Activated T-helper 1 cell treated with anti-CD3 and anti-CD28 coated beads, Interleukin-2, amount 50 U/mL, for 16 hours (primary cell): ENCODE results near the gene SNCAIP.
"Not testable (repeated sequence)": the region's sequence is repeated elsewhere in the genome, so short reads cannot be mapped to it uniquely, and the experiment has no call there.

Source experiments
- DNase-seq, 2 donors: peaks; one replicate each; pipeline ENCODE4 v3.0.0-alpha.2; 2020; ENCODE audit warnings: low read depth in 1 of 2, low spot score in 1 of 2

Gene SNCAIP

DNA sequence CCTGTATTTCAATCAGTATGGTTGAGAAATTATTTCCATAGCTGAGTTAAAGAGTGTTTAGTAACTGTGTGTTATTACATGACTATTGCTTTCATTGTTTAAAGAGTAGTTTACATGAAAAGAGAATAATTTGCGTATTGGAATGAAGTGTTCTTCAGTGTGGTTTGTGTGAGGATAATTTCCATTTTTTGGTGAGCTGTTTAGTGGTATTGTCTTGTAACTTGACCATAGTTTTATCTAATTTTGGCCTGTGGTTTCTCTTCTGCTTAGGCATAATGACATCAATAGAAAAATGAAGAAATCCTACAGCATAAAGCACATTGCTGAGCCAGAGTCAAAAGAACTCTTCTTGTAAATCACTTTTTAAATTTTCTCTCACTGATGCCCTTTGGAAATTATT lies 151.2 kb downstream of the SNCAIP start:
- no peak for DNase-seq

DNA sequence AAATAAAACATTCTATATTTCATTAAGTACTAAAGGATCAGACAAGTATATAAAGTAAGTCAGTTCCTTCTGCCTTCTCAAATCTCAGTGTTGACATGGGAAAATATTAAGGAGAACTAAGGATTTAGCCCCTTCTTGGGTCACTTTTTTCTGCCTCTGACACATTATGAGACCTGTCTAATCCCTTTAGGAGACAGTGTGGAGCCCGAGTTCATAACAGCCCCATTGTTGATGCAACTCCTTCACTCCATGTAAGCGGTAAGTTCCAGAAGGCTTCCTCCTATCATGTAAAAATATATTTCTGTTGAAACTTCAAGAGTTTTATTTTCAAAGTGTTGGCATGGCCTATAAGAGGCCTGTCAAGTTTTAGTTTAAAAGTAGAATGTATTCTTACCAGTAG lies 152.2 kb downstream of the SNCAIP start:
- no peak for DNase-seq

GRCh38 chr5:122465031-122465577 lies 153.1 kb downstream of the SNCAIP start:
- DNase-seq: no peak

GRCh38 chr5:122465994-122466393 lies 154.0 kb downstream of the SNCAIP start:
- no peak for DNase-seq

GRCh38 chr5:122468351-122469116 lies 156.5 kb downstream of the SNCAIP start:
- no peak for DNase-seq

DNA sequence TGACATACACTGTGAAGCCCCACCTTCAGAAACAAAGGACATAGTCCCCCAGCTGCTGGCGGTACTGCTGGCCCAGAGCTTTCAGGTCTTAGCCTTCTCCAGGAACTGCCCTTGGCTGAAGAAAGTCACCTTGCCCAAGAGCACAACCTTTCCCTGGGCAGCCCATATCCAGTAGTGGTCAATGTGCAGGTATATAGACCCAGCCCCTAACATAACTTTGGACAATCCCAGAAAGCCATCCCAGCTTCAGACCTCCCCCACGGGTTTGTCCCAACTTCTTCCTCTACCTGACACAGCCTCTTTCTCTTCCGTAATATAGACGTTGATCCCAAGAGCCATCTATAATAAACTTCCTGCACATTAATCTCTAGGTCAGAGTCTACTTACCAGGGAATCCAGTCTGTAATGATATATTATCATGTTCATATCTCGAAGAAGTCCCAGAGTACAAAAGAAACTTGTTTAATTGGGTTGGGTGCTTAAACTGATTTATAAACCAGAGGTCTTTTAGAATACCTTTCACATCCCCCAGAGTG lies 157.4 kb downstream of the SNCAIP start:
- DNase-seq: no peak

- no peak for DNase-seq
Observed at GRCh38 chr5:122470365-122470764, 158.3 kb downstream of the SNCAIP start.

- no peak for DNase-seq
Observed at GRCh38 chr5:122471031-122471751, 159.2 kb downstream of the SNCAIP start.

DNA sequence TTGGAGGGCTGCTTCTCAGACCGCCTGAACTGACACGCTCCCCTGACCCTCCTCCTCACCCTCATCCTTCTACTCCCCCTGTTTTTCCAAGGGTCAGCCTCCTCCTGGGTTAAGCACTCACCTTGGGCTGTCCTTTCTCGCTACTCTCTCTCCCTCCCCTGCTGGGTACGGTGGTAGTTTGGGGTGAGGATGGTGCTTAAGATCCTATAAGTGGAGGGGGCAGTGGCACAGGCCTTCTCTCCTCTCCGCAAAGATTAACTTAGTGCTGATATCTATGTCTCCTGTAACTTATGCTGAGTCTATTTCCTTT lies 159.7 kb downstream of the SNCAIP start:
- DNase-seq: no peak

- no peak for DNase-seq
Observed at GRCh38 chr5:122473138-122473843, 161.3 kb downstream of the SNCAIP start.

GRCh38 chr5:122473941-122474340 lies 161.9 kb downstream of the SNCAIP start:
- DNase-seq: no peak

DNA sequence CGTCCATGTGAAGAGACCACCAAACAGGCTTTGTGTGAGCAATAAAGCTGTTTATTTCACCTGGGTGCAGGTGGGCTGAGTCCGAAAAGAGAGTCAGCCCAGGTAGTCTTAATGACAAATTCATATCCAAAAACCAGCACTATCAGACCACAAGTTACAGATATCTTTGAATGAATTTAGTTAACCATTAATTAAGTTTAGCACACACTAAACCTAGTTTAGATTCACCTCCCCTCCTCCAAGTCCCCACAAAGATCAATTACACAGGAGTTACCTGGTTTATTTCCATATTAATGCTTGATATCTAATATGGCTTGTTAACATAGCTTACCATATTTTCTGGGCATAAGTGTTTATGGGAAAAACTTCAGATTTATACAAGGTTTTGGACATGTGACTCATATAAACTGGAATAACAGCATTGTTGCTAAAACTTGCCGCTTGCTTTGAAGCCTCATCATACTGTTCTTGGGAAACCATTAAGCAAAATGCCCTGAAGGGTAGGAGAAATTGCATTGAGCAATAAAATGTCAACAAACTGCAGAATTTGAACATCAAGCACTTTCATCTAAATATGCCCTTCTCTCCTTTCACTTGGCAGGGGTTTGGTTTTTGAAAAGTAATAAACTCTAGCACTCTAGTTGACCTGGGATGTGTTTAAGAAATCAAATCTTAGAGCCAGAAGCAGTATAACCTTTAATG lies 166.9 kb downstream of the SNCAIP start:
- DNase-seq: no peak

GRCh38 chr5:122480146-122480545 lies 168.1 kb downstream of the SNCAIP start:
- DNase-seq: no peak

- DNase-seq: no peak
Observed at GRCh38 chr5:122484103-122484502, 172.1 kb downstream of the SNCAIP start.

DNA sequence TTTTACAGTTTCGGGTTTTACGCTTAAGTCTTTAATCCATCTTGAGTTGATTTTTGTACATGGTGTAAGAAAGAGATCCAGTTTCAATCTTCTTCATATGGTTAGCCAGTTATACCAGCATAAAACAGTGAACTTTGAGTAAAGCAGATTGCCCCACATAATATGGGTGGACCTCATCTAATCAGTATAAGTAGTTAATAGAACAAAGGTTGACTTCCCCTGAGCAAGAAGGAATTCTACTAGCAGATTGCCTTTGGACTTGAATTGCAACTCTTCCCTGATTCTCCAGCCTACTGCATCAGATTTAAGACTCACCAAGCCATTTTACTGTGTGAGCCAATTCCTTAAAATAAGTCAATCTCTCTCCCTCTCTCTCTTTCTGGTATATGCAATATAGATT lies 173.2 kb downstream of the SNCAIP start:
- no peak for DNase-seq

DNA sequence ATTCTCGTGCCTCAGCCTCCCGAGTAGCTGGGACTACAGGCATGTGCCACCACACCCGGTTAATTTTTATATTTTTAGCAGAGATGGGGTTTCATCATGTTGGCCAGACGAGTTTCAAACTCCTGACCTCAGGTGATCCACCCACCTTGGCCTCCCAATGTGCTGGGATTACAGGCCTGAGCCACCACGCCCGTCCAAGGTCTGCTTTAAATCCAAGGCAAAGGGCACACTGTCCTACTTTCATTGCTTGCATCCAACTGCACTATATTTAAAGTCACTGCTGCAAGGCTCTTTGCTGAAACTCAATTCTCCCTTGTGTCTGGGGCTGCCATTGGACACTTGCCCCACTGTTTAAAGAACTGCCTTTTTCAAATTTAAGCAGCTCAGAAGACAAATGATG lies 174.6 kb downstream of the SNCAIP start:
- DNase-seq: not testable (repeated sequence)

DNA sequence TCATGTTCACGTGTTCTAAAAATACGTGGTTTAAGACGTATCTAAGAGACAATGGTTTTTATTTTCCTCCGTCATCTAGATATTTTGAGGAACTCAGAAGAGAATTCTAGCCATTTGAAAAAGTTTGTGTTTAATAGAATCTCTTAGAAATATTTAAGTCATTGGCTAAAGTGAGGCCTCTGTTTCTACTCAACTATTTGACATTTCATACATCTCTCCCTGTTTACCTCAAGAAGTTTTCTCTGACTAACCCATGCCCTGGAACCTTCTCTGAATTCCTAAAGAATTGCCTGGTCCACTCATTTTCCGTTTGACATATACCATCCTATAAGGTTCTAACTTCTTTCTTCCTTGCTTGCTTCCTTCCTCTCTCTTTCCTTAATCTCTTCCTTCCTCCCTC lies 178.7 kb downstream of the SNCAIP start:
- no peak for DNase-seq

DNA sequence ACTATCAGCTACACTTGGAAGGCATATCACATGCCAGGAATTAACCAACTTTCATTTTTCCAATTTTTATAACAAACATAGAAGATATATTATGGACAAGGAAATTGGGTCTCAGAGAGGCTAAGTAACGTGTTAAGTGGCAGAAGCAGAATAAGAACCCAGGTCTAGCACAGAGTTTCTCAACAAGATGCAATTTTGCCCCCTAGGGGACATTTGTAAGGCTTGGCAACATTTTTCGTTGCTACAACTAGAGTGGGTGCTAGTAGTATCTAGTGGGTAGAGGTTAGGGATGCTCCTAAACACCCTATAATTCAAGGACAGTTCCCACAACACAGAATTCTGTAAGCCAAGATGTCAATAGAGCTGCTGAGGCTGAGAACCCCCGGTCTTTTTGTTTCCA lies 180.6 kb downstream of the SNCAIP start:
- DNase-seq: no peak

- no peak for DNase-seq
Observed at GRCh38 chr5:122493091-122494021, 181.3 kb downstream of the SNCAIP start.

- DNase-seq: no peak
Observed at GRCh38 chr5:122494109-122494508, 182.1 kb downstream of the SNCAIP start.
